Islet precursor cell (in vitro differentiated cells): ENCODE data around the gene INMT.

Source experiments
- DNase-seq: peaks from one replicate; pipeline ENCODE4 v3.0.0-alpha.2; 2018

INMT gene

DNA sequence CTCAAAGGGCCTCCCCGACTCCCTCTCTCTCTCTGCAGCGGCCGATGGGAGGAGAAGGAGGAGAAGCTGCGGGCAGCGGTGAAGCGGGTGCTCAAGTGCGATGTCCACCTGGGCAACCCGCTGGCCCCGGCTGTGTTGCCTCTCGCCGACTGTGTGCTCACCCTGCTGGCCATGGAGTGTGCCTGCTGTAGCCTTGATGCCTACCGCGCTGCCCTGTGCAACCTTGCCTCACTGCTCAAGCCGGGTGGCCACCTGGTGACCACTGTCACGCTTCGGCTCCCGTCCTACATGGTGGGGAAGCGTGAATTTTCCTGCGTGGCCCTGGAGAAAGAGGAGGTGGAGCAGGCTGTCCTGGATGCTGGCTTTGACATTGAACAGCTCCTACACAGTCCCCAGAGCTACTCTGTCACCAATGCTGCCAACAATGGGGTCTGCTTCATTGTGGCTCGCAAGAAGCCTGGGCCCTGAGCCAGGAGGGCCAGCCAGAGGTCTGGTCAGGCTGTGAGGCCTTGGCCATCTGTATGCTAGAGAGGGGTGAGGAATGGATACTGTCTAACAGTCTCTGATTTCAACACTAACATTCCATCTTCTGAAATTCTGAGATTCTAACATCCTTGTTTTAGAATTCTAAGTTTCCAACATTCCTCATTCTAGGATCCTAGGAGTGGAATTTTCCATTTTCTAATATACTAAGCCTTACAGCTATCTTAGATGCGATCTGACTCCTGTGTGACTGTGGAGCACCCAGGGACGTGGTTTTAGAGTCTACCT lies 3.6 kb downstream of the INMT start:
- DNase-seq, result no peak

DNA sequence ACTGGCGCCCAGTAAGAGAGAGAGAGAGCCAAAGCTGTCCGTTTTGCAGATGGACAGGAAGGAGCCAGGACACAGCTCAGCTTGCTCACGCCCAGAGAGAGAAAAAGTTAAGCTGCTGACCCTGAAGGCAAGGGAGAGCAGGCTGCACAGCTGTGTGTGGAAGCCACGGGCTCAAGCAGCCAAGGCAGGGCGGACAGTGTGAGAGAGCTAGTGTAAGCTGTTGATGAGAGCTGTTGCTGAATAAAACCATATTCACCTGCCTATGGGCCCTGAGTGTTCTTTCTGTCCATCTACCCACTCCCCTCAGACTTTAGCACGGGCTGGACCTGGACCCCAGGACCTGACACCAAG lies 5.4 kb downstream of the INMT start:
- no peak for DNase-seq

DNA sequence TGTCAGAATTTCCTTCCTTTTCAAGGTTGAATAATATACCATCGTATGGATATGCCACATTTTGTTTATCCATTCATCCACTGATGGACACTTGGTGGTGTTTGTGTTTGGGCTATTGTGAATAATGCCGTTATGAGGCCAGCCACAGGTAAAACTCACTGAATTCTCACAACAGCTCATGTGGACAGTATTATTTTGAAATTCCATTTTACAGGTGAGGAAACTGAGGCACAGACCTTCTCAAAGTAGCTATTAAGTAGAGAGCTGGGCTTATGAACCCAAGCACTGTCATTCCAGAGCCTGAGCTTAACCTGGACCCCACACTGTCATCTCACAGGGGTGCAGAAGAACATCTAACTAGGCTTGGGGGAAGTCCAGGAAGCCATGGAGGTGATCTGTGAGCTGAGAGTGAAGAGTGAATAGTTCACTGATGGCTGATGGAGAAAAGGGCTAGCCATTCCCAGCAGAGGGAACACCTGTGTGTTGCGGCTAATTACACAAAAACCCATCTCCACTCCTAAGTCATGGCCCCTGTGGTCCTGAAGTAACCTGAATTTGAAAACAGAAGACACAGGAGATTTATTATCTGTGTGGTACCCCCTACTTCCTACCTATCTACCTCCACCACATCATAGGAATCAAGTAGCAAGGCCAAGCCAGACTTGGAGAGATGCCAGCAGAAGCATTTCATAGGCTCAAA lies 8.7 kb downstream of the INMT start:
- no peak for DNase-seq

DNA sequence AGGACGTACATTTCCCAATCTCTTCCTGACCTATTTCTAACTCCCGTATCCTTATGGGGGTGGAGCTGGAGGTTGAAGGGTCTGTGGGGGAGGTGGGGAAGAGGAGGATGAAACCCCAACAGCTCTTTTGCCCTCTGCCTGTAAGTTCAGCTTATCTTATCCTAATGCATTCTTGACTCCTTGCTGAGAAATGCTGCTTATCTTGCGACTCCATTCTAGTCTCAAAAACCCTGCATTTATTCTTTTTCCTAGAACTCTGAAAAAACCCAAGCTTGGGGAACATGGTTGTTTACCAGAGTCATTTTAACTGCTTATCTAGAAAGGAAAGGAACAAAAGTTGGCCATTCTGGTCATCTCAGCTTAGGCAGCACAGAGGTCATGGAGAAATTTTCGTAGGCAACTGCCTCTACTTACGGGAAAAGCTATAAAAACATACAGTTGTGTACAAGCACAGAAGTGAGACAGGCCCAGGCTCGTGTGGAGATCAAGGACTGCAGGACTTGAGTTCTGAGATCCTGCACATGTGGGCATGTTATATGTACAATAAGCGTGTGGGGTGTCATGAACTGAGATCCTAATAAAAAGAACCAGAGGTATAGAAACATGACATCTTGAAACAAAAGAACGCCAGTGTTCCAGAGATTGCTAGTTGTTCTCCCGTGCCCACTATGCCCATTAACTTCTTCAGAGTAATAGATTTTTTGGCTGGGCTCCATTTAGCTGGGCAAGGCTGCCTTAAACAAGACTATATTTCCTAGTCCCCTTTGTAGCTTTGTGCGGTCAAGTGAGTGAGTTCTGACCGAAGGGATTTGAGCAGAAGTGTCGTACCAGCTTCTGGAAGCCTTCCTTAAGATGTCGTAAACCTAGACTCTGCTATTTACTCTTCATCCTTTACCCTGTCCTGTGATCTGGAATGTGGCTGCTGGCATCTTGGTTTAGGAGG lies 9.6 kb downstream of the INMT start:
- no peak for DNase-seq

DNA sequence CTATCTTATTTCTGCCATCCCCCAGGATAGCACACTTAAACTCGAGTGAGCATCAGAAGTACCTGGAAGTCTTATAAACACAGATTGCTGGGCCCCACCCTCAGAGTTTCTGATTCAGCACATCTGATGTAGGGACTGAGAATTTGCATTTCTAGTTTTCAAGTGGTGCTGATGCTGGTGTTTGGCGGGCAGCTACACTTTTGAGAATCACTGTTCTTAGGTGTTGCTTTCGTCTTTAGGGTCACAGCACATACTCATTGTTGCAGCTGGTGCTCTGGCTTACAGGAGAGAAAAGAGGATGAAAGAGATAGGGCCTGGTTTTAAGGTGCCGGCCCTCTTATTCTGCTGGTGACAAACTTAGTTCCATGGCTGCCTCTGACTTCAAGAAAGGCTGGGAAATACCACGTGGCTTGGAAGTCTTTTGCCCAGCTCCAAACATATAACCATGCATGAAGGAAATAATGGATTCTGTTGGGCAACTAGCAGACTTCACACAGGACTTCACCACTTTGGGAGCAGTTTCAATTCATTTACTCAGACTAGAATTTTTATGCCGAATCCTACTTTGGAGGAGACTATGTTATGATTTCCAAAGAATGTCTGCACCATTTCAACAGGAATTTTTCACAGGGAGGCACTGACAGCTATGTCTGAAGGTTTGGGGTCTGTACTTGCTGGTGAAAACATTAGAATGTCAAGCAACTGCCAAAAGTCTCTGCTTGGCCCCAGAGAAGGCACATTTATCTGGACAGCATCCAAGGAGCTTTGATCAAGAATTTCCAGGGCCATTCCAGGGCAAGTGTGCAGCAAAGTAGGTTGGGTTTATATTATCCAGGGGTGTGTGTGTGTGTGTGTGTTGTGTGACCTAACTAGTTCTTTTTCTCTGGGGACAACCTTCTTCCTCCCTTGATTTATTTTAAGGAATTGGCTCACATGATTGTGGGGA lies 12.4 kb downstream of the INMT start:
- no peak for DNase-seq

DNA sequence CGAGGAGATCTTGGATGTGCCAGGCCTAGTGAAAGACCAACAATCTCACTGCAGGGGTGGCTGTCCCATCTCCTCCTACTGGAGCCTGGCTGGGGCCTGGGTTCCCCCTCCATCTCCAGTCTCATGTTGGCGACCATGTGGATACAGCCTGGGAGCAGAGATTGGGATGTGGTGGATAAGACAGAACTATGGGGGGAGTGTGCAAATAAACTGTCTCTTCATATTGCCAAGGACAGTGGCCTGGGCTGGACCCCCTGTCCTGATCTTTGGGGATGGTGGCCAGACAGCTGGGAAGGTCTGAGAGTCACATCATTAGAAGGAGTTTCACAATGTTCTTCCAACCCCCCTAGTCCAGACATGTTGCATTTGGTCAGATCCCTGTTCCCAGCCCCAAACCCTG lies 13.5 kb downstream of the INMT start:
- DNase-seq, result no peak

DNA sequence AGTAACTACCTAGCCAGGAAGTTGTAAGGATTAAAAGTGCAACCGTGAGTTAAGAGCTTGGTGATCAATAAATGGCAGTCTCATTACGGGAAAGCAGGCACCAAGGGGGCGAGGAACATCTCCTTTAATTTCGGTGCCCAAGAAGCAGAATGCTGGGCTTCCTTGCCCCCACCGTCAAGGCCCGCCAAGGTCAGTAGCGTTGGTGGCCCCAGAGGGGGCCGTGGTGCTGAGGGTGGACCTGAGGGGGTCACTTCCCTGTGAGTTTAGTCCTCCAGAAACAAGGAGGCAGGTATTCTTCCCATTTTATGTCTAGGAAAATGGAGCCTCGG lies 18.9 kb downstream of the INMT start:
- DNase-seq, result no peak

DNA sequence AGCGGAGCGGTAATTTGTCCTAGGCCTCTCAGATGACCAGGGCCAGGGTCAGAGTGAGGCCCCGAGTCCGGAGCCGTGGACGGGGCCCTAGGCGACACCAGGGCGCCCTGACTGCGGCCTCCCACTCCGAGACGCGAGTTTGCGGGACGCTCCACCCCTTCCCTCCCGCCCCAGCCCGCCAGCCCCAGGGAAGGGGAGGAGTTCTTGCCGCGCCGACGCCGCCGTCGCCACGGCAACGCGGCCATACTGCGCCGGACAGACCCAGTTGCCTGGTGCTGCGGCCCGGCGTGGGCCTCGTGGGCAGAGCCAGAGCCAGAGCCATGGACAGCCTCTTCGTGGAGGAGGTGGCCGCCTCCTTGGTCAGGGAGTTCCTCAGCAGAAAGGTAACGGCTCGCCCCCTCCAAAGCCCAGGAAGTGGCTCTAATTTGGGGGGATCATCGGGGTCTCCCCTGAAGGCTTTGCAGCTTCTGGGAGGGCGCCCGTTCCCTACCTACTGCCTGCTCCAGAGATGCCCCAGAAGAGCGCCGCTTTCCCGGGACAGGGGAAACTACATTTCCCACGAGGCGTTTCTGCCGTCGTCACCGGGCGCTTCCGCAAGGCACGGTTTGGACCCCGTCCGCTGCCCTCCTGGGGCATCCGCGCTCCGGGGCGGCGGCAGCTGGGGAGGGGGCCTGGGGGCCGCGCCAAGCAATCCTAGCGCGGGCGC lies 19.4 kb downstream of the INMT start, which contains the start of gene MINDY4:
MINDY4 (plus strand) TSS at position 244 of the 706 bp plus-strand sequence; CDS start at position 321, 77 bp downstream.
- DNase-seq, result peak; percentile 93

DNA sequence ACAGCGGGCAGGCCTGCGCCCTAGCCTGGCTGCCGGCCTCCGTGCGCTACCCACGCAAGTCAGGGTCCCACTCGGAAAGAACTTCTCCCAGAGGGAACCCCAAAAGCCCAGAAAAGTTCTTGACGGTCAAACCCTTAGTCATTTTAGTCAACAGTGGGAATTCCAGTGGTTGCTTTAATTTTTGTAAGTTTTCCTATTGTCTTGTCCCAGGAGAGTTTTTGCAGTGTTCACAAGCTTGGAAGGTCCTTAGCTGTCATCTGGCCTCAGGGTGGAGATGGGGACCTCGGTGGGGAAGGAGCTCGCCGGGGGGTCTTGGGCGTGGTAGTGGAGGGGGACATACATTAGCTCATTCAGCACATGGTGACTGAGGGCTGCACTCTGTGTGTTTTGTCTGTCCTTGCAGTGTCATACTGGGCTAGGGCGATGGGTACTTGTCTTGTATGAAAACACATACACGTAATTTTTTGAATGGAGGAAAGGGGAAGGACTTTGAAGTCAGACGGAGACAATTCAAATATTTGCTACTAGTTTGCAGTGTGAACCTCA lies 20.0 kb downstream of the INMT start:
- DNase-seq, result no peak

DNA sequence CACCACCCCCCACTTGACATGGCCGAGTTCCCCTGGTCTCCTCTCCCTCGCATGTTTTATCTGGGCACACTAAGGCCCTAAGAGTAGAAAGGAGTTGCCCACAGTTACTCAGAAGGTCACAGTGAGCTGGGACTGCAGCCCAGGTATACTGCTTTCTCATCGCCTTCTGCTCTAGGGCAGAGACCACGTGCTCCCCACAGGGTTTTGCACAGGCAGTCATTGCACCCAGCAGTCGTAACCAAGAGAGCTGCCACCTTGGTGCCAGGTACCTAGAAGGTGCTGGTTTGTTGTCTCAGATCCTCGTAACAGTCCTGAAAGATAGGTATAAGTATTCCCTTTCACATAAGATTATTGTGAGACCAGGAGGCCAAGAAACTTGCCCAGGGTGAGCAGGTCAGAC lies 21.0 kb downstream of the INMT start:
- no peak for DNase-seq

DNA sequence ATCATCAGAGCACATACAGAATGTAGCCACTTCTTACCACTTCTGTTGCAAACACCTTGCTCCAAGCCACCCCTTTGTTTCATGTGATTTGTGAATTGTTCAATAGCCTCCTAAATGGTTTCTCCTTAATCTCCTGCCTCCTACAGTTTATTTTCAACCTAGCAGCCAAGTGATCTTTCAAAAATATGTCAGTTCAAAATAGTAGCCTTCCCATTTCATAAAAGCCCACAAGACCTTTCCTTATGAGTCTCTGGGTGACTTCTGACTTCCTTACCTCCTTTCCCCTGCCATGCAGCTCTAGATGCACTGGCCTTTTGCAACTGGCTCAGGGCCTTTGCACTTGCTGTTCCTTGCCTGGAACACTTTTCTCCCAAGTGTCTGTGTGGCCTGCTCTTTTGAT lies 24.1 kb downstream of the INMT start:
- no peak for DNase-seq

DNA sequence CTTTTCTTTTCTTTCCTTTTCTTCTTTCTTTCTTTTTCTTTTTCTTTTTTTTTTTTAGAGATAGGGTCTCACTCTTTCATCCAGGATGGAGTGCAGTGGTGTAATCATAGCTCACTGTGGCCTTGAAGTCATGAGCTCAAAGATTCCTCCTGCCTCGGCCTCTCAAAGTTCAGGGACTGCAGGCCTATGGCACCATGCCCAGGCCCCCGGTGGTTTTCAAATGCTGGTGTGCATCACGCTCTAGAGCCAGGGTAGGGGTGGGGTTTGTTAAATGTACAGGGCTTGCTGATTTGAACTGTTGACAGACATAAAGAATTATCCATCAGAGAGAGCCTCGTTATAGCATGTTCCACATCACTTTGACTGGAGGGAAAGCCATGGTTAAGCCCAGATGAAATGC lies 25.0 kb downstream of the INMT start:
- DNase-seq, result no peak

DNA sequence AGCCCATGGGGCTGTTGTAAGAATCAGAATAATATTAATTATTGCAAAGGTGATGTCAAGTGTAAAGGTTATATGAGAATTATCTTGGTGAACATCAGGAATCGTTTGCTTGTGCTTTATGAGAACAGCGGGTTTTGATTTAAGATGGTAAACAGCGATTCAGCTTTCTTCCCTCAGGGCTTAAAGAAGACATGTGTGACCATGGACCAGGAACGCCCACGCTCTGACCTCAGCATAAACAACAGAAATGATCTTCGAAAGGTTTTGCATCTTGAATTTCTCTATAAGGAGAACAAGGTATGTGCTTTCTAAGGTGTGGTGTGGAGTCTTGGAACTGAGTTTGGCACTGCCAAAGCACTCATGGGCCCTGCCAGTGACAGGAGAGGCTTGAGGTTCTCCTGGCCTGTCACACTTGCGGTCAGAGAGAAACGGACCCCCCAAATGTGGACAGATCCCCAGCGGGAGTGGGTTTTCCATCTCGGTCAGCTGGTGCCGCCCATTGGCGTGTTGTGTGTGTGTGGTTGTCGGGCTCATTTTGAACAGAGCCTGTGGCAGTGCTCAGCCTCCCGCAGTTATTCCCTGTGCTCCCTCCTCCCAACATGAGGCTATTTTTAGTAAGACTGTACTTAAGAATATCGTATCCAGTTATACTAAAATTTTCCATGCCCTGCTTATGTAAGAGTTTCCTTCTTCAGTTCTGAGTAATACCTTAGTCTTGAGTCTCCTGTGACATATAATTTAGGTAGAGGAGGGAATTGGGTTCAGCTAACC lies 26.5 kb downstream of the INMT start:
- DNase-seq, result no peak

DNA sequence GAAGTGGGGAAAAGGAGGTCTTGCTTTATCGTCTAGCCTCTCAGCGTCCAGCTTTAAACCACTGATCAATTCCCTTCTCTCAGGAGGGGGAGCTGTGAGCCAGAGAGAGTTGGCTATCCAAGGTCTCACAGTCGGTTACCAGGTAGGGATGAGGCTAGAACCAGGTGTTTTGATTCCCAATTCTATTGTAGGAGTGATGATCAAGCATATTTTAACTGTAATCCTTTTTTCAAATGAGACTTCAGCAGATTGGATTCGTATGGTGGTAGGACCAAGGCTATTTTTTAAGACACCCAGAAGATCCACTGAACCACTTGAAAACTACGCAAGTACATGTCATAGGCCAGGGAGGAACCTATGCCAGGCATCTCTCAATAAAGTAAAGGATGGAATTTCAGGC lies 27.6 kb downstream of the INMT start:
- no peak for DNase-seq

DNA sequence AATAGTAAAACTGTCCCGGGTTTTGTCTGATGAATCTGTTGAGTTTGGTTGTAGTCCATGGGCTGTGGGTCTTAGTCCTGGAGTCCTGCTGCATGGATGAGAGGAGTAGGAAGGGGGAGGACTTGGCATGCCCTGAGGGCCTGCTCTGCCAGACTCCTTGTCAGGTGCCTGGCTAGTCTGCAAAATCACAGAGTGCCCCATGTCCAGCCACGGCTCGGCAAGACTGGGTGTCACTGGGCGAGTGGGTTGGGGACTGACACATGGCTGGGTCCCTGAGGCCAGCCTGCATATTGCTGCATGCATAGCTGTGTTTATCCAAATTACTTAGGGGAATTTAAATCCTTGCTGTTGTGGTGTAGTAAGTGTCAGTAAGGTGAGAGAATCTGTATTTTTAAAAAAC lies 29.0 kb downstream of the INMT start:
- DNase-seq, result no peak

DNA sequence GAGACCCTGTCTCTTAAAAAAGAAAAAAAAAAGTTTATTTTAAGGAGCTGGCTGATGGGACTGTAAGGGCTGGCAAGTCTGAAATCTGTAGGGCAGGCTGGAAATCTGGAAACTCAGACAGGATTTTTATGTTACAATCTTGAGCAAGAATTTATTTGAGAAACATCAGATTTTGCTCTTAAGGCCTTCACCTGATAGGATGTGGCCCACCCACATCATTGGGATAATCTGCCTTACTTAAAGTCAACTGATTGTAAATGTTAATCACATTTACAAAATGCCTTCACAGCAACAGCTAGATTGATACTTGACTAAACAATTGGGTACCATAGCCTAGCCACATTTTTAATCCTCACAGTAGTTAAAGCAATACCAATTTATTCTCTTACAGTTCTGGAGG lies 30.8 kb downstream of the INMT start:
- no peak for DNase-seq

DNA sequence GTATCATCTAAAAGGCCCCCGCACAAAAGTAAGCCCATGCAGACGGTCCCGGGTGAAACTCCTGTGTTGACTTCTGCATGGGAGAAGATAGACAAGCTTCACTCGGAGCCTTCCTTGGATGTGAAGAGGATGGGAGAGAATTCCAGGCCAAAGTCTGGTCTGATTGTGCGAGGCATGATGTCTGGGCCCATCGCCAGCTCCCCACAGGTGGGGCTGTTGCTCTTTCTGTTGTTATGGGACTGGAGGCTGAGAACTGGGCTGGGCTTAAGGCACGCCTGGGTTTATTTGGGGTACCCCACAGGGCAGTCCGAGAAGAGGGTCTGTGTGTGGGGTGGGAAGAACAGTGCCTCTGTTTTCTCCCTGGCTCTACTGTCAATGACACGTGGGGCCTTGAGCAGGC lies 33.9 kb downstream of the INMT start:
- no peak for DNase-seq

DNA sequence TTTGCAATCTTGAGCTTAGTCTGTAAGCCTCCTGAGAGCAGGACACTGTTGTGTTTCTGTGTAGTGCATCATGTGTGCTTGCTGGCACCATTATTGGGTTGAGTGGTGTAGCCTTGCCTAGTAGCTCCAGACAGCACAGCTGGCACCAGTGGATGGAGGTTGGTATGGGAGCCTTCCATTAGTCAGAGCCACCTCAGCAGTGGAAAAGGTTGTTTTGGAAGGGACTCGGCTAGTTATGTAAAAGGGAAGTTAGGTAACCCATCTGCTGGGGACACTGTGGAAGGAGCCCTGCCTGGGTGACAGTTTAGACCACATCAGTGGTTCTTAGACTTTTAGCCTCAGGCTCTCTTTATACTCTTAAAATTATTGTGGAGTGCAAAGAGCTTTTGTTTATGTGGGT lies 35.6 kb downstream of the INMT start:
- DNase-seq, result peak; percentile 22

DNA sequence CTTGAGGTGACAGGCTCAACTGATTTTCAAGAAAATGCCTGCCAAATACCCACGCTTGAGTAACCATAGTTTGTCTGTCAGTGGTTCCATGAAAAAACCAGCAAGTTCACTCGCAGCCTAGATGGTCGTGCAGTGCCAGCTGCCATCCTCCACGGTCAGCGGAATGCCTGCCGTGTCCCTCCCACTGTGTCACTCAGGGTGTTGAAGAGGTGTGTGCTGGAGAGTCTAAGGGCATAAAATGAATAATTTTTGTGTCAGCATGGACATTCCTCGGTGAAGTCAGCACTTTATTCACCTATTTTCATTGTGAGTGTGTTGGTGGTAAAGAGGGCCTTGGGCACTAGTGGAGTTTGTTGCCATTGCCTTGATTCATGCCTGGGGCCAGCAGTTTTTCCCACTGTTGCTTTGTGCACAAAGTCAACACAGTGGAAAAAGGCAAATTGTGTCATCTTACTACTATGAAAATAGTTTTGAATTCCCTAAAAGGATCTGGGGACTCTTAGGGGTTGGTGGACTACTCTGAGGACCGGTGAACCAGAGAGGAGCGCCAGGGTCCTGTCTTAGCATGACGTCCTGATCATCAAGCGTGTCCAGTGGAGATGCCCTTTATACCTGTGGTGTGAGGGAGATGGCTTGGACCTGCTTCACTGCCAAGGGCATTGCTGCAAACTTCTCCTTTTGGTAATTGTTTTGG lies 36.9 kb downstream of the INMT start:
- DNase-seq, result no peak

DNA sequence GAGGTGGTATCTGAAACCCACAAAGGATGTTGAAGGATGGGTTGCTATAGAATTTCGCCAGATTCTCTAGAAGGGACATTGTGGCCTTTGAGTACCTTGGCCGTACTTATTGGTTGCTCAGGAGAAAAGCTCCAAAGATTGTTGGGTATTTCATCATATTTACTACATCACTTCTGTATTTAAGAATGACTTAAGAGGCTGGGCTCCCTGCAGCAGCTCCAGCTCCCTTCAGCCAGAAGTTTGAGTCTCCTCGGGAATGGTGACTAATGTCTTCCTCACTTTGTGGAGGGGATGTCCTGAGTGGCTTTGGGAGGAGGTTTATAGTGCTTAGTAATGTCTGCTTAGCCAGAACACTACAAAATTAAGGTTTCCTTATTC lies 37.4 kb downstream of the INMT start:
- peak; percentile 38 for DNase-seq
